Measurements from ENCODE around the gene RUNX1.

RUNX1 gene

DNA sequence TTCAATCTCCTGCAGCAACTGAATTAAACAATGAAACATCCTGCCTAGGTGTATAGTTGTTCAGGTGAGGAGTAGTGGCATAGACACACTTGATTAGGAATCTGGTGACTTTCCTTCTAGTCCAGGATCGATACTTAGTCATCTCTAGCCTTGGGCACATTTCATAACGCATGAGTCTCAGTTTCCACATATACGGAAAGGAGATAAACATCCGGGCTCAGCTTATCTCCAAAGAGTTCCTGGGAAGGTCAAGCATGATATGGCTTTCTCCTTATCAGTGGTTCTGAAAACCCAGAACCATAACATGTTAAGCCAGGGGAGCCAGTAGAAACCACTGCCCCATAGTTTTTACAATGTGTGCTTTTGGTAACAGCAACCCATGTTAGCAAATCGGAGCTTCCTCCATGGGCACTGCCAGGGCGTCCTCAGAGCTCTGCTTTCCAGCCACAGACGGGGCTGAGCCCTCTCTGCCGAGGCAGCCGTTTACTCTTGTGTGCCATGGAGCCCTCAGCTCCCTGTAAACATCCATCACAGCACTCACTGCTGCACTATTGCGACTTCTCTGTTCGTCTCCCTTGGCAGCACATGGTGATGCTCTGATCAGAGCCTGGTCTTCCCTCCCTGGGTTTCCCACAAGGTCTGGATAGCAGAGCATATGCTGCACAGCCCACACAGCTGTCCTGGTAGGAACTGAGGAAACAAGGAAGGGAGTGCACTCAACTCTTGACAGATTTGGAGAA, 34.6 kb downstream of the RUNX1 start:
- Histone ChIP-seq H3K27ac (no peak overlapping the region), H3K4me3 (no peak overlapping the region)
- no peak for TF ChIP-seq CTCF (IDR thresholded peaks at IDR 0.05)
- no peak for DNase-seq (ENCODE audit: low spot score)

DNA sequence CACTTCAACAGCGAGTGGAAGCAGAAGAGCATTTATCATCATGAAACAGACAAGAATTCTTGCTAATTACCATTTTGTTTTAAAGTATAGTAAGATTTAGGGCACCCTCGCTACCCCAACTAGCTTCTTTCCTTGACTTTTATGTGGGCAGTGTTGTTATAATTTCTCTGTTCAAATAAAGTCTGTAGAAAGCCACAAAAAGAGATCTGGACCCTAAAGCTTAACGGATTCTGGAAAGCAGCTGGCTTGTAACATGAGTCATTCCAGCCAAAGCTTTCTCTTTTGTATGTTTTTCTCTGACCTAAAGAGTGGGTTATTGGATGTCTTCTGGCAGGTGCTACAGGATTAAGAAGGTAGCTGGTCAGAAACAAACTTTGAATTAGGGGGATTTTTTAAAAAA, 37.4 kb downstream of the RUNX1 start:
- Histone ChIP-seq H3K27ac (no peak overlapping the region), H3K4me3 (no peak overlapping the region)
- no peak for DNase-seq (ENCODE audit: low spot score)
- TF ChIP-seq CTCF (IDR thresholded peaks at IDR 0.05) = no peak

- DNase-seq (ENCODE audit: low spot score) = no peak
- no peak overlapping the region for H3K27ac ChIP-seq
- TF ChIP-seq CTCF (IDR thresholded peaks at IDR 0.05) = no peak
- H3K4me3 ChIP-seq = no peak overlapping the region
Measured at GRCh38 chr21:35010447-35010846, 38.7 kb downstream of the RUNX1 start.

- DNase-seq (ENCODE audit: low spot score) = peak; percentile 16
- TF ChIP-seq CTCF (IDR thresholded peaks at IDR 0.05) = no peak
- H3K4me3 ChIP-seq = no peak overlapping the region
- no peak overlapping the region for H3K27ac ChIP-seq
Measured at GRCh38 chr21:35007348-35007747, 41.8 kb downstream of the RUNX1 start.

DNA sequence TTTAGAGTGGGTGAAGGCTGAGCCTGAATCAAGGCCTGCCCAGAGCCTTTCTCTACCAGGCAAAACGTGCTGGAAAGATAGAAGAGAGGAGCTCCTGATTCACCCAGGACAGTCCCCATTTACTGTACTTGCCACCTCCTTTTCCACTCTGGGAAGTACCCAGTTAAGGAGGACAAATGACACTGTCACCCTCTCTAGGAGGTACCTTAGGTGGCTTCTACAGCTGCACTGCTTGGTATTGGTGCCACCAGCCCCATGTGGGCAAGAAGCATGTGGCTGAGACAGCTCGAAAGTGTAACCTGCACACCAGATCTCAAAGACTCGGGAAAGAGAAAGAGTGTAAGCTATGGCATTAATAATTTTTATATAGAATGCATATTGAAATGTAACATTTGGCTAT, 42.3 kb downstream of the RUNX1 start:
- no peak for DNase-seq (ENCODE audit: low spot score)
- H3K4me3 ChIP-seq = no peak overlapping the region
- H3K27ac ChIP-seq = no peak overlapping the region
- TF ChIP-seq CTCF (IDR thresholded peaks at IDR 0.05) = no peak

- Histone ChIP-seq H3K27ac (no peak overlapping the region), H3K4me3 (no peak overlapping the region)
- no peak for TF ChIP-seq CTCF (IDR thresholded peaks at IDR 0.05)
- DNase-seq (ENCODE audit: low spot score) = no peak
Measured at GRCh38 chr21:35006248-35006647, 42.9 kb downstream of the RUNX1 start.

GRCh38 chr21:35005560-35006224, 43.4 kb downstream of the RUNX1 start:
- H3K27ac ChIP-seq = no peak overlapping the region
- TF ChIP-seq CTCF (IDR thresholded peaks at IDR 0.05) = no peak
- DNase-seq (ENCODE audit: low spot score) = no peak
- no peak overlapping the region for H3K4me3 ChIP-seq
